ENCODE results near the gene KIF13A. TPM values are rescaled to one million over a fixed set of nuclear protein-coding genes. Genes with fewer than 3 reads are reported as not detected.
A peak's percentile ranks its signal among the peaks of the same experiment; 100 is the strongest.

The KIF13A gene
- total RNA-seq, 3 donors from 2014 or later (not counting 1 experiment from before 2014, with no cell fraction given), result 15.0 to 26.4 (median 19.5) TPM

GRCh38 chr6:17959302-17959701 lies 28.1 kb downstream of the KIF13A start:
- Mint-ChIP-seq H3K27ac (no peak overlapping the region), H3K9me3 (no peaks in the 10 kb centered on the region), H3K36me3 (no peaks in the 10 kb centered on the region), H3K27me3 (ENCODE audit: low read depth in 2 of 2) (no peaks in the 10 kb centered on the region), H3K4me3 (no peak overlapping the region), H3K4me1 (peaks cover 39 to 45% of the 10 kb centered on the region in 2 donors)
- Histone ChIP-seq H3K27ac (ENCODE audit: low read length) (no peak overlapping the region), H3K36me3 (ENCODE audit: control insufficient read depth, insufficient read depth, low read length) (no peaks in the 10 kb centered on the region), H3K4me1 (ENCODE audit: control insufficient read depth, insufficient read depth, low read length) (peaks cover 5% of the 10 kb centered on the region), H3K4me3 (ENCODE audit: low read length) (no peak overlapping the region), H3K27me3 (ENCODE audit: control insufficient read depth, insufficient read depth, low read length) (no peaks in the 10 kb centered on the region), H3K9me3 (ENCODE audit: control insufficient read depth, insufficient read depth, low read length) (no peaks in the 10 kb centered on the region)
- DNase-seq, result no peak
- no peak for ATAC-seq
- intact Hi-C loops (cut with micrococcal nuclease), result no loop called here
- no peak for TF ChIP-seq CTCF (IDR thresholded peaks at IDR 0.05)
- no CpG with 5 or more reads among the region's 1 CpG for WGBS (ENCODE audit: insufficient coverage)

GRCh38 chr6:17957904-17958620 lies 29.4 kb downstream of the KIF13A start:
- intact Hi-C loops (cut with micrococcal nuclease), result loop anchor here (1.0 to 2.0 kb wide), 2 partner anchors 26 to 31 kb away; no protein-coding TSS in a partner anchor
- peaks cover 5% of the 10 kb centered on the region for H3K4me1 ChIP-seq (ENCODE audit: control insufficient read depth, insufficient read depth, low read length)
- no peaks in the 10 kb centered on the region for H3K27me3 ChIP-seq (ENCODE audit: control insufficient read depth, insufficient read depth, low read length)
- Mint-ChIP-seq H3K9me3 (no peaks in the 10 kb centered on the region), H3K4me1 (peaks cover 39 to 40% of the 10 kb centered on the region in 2 donors), H3K27ac (peak overlapping the region; percentile 90 to 95), H3K27me3 (ENCODE audit: low read depth in 2 of 2) (no peaks in the 10 kb centered on the region), H3K4me3 (no peak overlapping the region), H3K36me3 (no peaks in the 10 kb centered on the region)
- H3K27ac ChIP-seq (ENCODE audit: low read length), result peak overlapping the region; percentile 30
- no peaks in the 10 kb centered on the region for H3K36me3 ChIP-seq (ENCODE audit: control insufficient read depth, insufficient read depth, low read length)
- ATAC-seq, result no peak
- WGBS (ENCODE audit: insufficient coverage), result 83% methylated on average over 2 of the region's 4 CpGs
- H3K9me3 ChIP-seq (ENCODE audit: control insufficient read depth, insufficient read depth, low read length), result no peaks in the 10 kb centered on the region
- no peak for DNase-seq
- no peak for TF ChIP-seq CTCF (IDR thresholded peaks at IDR 0.05)
- no peak overlapping the region for H3K4me3 ChIP-seq (ENCODE audit: low read length)

GRCh38 chr6:17957498-17957897 lies 29.9 kb downstream of the KIF13A start:
- Mint-ChIP-seq H3K27ac (peak overlapping the region; percentile 90 to 95), H3K36me3 (no peaks in the 10 kb centered on the region), H3K9me3 (no peaks in the 10 kb centered on the region), H3K4me3 (peak overlapping the region; percentile 28), H3K4me1 (peaks cover 34 to 35% of the 10 kb centered on the region in 2 donors), H3K27me3 (ENCODE audit: low read depth in 2 of 2) (no peaks in the 10 kb centered on the region)
- Histone ChIP-seq H3K4me1 (ENCODE audit: control insufficient read depth, insufficient read depth, low read length) (peaks cover 5% of the 10 kb centered on the region), H3K27me3 (ENCODE audit: control insufficient read depth, insufficient read depth, low read length) (no peaks in the 10 kb centered on the region), H3K36me3 (ENCODE audit: control insufficient read depth, insufficient read depth, low read length) (no peaks in the 10 kb centered on the region), H3K9me3 (ENCODE audit: control insufficient read depth, insufficient read depth, low read length) (no peaks in the 10 kb centered on the region), H3K27ac (ENCODE audit: low read length) (peak overlapping the region; percentile 42), H3K4me3 (ENCODE audit: low read length) (no peak overlapping the region)
- 0% methylated on average over 1 of the region's 1 CpG for WGBS (ENCODE audit: insufficient coverage)
- peak; percentile 2 to 41 for DNase-seq
- peak; percentile 88 to 95 (median 90) for ATAC-seq
- intact Hi-C loops (cut with micrococcal nuclease), result loop anchor here (1.0 to 2.0 kb wide), 2 partner anchors 25 to 31 kb away; no protein-coding TSS in a partner anchor
- no peak for TF ChIP-seq CTCF (IDR thresholded peaks at IDR 0.05)

Measured in natural killer cell (primary cell).